ENCODE measurements around the gene IL2RA.

- peak; percentile 95 for TF ChIP-seq CTCF (conservative IDR thresholded peaks at IDR 0.05)
- TF ChIP-seq ZFX (IDR thresholded peaks at IDR 0.05), result no peak
Measured at GRCh38 chr10:6086375-6087233, 24.4 kb upstream of the IL2RA start.

All from C4-2B (cell line).